ENCODE measurements around the gene RUFY1. TPM values are rescaled to one million over a fixed set of nuclear protein-coding genes. Genes with fewer than 3 reads are reported as not detected.
"Not testable (repeated sequence)": the region's sequence is repeated elsewhere in the genome, so short reads cannot be mapped to it uniquely, and the experiment has no call there.

The RUFY1 gene
- total RNA-seq, 1 experiment from 2014 or later: 40.9 TPM

- Histone ChIP-seq H3K79me2 (ENCODE audit: low read length) (peaks cover 78% of the 10 kb centered on the region), H4K20me1 (ENCODE audit: insufficient read depth, low read depth, low read length) (peaks cover 10% of the 10 kb centered on the region)
Observed at GRCh38 chr5:179553875-179554274, 3.5 kb downstream of the RUFY1 start.

GRCh38 chr5:179554981-179555380 lies 4.6 kb downstream of the RUFY1 start:
- Histone ChIP-seq H3K27me3 (ENCODE audit: low read length) (no peaks in the 10 kb centered on the region), H3K4me1 (ENCODE audit: low read length) (peaks cover 23% of the 10 kb centered on the region), H3K9me2 (replicated peaks; ENCODE audit: insufficient read depth, low read length) (no peaks in the 10 kb centered on the region), H2AFZ (ENCODE audit: low read length) (no peak overlapping the region), H3K4me2 (ENCODE audit: low read depth, low read length, poor library complexity, severe bottlenecking) (no peak overlapping the region), H3K79me2 (ENCODE audit: low read length) (peaks cover 89% of the 10 kb centered on the region), H3K9me3 (ENCODE audit: low read length) (no peaks in the 10 kb centered on the region), H3K9ac (ENCODE audit: low read length) (no peak overlapping the region), H3K27ac (ENCODE audit: low read length) (no peak overlapping the region), H3K36me3 (ENCODE audit: insufficient read depth, low read length) (peaks cover 17% of the 10 kb centered on the region), H4K20me1 (ENCODE audit: insufficient read depth, low read depth, low read length) (peaks cover 18% of the 10 kb centered on the region), H3K4me3 (ENCODE audit: low read length) (no peak overlapping the region)
- DNase-seq: no peak

More at GRCh38 chr5:179553875-179554274, 3.5 kb downstream of the RUFY1 start:
- no peak for DNase-seq
- H3K4me3 ChIP-seq (ENCODE audit: low read length): no peak overlapping the region
- H3K9ac ChIP-seq (ENCODE audit: low read length): no peak overlapping the region
- H3K9me2 ChIP-seq (replicated peaks; ENCODE audit: insufficient read depth, low read length): no peaks in the 10 kb centered on the region
- no peak overlapping the region for H2AFZ ChIP-seq (ENCODE audit: low read length)
- H3K4me1 ChIP-seq (ENCODE audit: low read length): peaks cover 29% of the 10 kb centered on the region
- H3K27me3 ChIP-seq (ENCODE audit: low read length): no peaks in the 10 kb centered on the region
- peaks cover 17% of the 10 kb centered on the region for H3K36me3 ChIP-seq (ENCODE audit: insufficient read depth, low read length)
- 0 out of 2 replicates have a peak overlapping the region, but pooled peaks have one; percentile 38 for H3K27ac ChIP-seq (ENCODE audit: low read length)
- H3K4me2 ChIP-seq (ENCODE audit: low read depth, low read length, poor library complexity, severe bottlenecking): no peak overlapping the region
- H3K9me3 ChIP-seq (ENCODE audit: low read length): no peaks in the 10 kb centered on the region

GRCh38 chr5:179558261-179558799 lies 8.0 kb downstream of the RUFY1 start:
- not testable (repeated sequence) for H3K4me3 ChIP-seq (ENCODE audit: low read length)

GRCh38 chr5:179558932-179559283 lies 8.6 kb downstream of the RUFY1 start:
- H3K27me3 ChIP-seq (ENCODE audit: low read length): no peaks in the 10 kb centered on the region
- no peak for DNase-seq
- no peak overlapping the region for H3K4me2 ChIP-seq (ENCODE audit: low read depth, low read length, poor library complexity, severe bottlenecking)
- no peak overlapping the region for H2AFZ ChIP-seq (ENCODE audit: low read length)
- H3K79me2 ChIP-seq (ENCODE audit: low read length): peaks cover 68% of the 10 kb centered on the region
- peaks cover 21% of the 10 kb centered on the region for H3K36me3 ChIP-seq (ENCODE audit: insufficient read depth, low read length)
- H3K9ac ChIP-seq (ENCODE audit: low read length): no peak overlapping the region
- H3K27ac ChIP-seq (ENCODE audit: low read length): no peak overlapping the region
- H3K9me3 ChIP-seq (ENCODE audit: low read length): no peaks in the 10 kb centered on the region
- H3K4me1 ChIP-seq (ENCODE audit: low read length): peaks cover 39% of the 10 kb centered on the region
- no peak overlapping the region for H3K4me3 ChIP-seq (ENCODE audit: low read length)
- no peaks in the 10 kb centered on the region for H3K9me2 ChIP-seq (replicated peaks; ENCODE audit: insufficient read depth, low read length)
- peaks cover 16% of the 10 kb centered on the region; the same call in 1 of the 2 replicates for H4K20me1 ChIP-seq (ENCODE audit: insufficient read depth, low read depth, low read length)

More at GRCh38 chr5:179558261-179558799, 8.0 kb downstream of the RUFY1 start:
- H3K79me2 ChIP-seq (ENCODE audit: low read length): peaks cover 68% of the 10 kb centered on the region
- H4K20me1 ChIP-seq (ENCODE audit: insufficient read depth, low read depth, low read length): peaks cover 20% of the 10 kb centered on the region; the same call in 1 of the 2 replicates
- not testable (repeated sequence) for H3K9me2 ChIP-seq (replicated peaks; ENCODE audit: insufficient read depth, low read length); H3K9ac ChIP-seq (ENCODE audit: low read length); DNase-seq; H2AFZ ChIP-seq (ENCODE audit: low read length); H3K27me3 ChIP-seq (ENCODE audit: low read length); H3K9me3 ChIP-seq (ENCODE audit: low read length); H3K4me2 ChIP-seq (ENCODE audit: low read depth, low read length, poor library complexity, severe bottlenecking); H3K27ac ChIP-seq (ENCODE audit: low read length)
- peaks cover 37% of the 10 kb centered on the region for H3K4me1 ChIP-seq (ENCODE audit: low read length)
- peaks cover 23% of the 10 kb centered on the region for H3K36me3 ChIP-seq (ENCODE audit: insufficient read depth, low read length)

- Histone ChIP-seq H3K79me2 (ENCODE audit: low read length) (peaks cover 64% of the 10 kb centered on the region), H3K9ac (ENCODE audit: low read length) (no peak overlapping the region)
Observed at GRCh38 chr5:179559284-179560252, 9.2 kb downstream of the RUFY1 start.

DNA sequence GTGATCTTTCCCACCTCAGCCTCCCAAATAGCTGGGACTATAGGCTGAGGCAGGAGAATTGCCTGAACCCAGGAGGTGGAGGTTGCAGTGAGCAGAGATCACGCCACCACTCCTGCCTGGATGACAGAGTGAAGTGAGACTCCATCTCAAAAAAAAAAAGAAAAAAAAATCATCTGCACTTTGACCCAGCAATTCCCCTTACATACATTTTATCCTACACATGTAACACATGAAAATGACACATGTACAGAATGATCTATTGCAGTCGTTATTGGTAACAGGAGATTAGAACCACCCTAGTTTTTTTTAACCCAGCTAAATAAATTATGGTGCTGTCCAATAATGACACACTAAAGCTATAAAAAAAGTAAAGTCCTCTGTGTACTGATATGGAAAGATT lies 14.2 kb downstream of the RUFY1 start:
- Histone ChIP-seq H3K9me3 (ENCODE audit: low read length) (no peaks in the 10 kb centered on the region), H2AFZ (ENCODE audit: low read length) (no peak overlapping the region), H3K9me2 (replicated peaks; ENCODE audit: insufficient read depth, low read length) (no peaks in the 10 kb centered on the region), H3K4me3 (ENCODE audit: low read length) (no peak overlapping the region), H4K20me1 (ENCODE audit: insufficient read depth, low read depth, low read length) (0 out of 2 replicates have a peak, but pooled peaks cover 4% of the 10 kb centered on the region), H3K27ac (ENCODE audit: low read length) (peak overlapping the region; percentile 78; the same call in 1 of the 2 replicates), H3K36me3 (ENCODE audit: insufficient read depth, low read length) (peaks cover 40% of the 10 kb centered on the region), H3K4me1 (ENCODE audit: low read length) (peaks cover 46% of the 10 kb centered on the region), H3K79me2 (ENCODE audit: low read length) (peaks cover 19% of the 10 kb centered on the region), H3K4me2 (ENCODE audit: low read depth, low read length, poor library complexity, severe bottlenecking) (no peak overlapping the region), H3K9ac (ENCODE audit: low read length) (no peak overlapping the region), H3K27me3 (ENCODE audit: low read length) (no peaks in the 10 kb centered on the region)
- DNase-seq: no peak

More at GRCh38 chr5:179559284-179560252, 9.2 kb downstream of the RUFY1 start:
- no peak for DNase-seq
- Histone ChIP-seq H3K27ac (ENCODE audit: low read length) (no peak overlapping the region), H3K4me3 (ENCODE audit: low read length) (no peak overlapping the region), H2AFZ (ENCODE audit: low read length) (no peak overlapping the region), H3K36me3 (ENCODE audit: insufficient read depth, low read length) (peaks cover 23% of the 10 kb centered on the region), H3K4me2 (ENCODE audit: low read depth, low read length, poor library complexity, severe bottlenecking) (no peak overlapping the region), H3K9me3 (ENCODE audit: low read length) (no peaks in the 10 kb centered on the region), H3K27me3 (ENCODE audit: low read length) (no peaks in the 10 kb centered on the region), H3K4me1 (ENCODE audit: low read length) (peaks cover 46% of the 10 kb centered on the region), H3K9me2 (replicated peaks; ENCODE audit: insufficient read depth, low read length) (no peaks in the 10 kb centered on the region), H4K20me1 (ENCODE audit: insufficient read depth, low read depth, low read length) (peaks cover 15% of the 10 kb centered on the region; the same call in 1 of the 2 replicates)

DNA sequence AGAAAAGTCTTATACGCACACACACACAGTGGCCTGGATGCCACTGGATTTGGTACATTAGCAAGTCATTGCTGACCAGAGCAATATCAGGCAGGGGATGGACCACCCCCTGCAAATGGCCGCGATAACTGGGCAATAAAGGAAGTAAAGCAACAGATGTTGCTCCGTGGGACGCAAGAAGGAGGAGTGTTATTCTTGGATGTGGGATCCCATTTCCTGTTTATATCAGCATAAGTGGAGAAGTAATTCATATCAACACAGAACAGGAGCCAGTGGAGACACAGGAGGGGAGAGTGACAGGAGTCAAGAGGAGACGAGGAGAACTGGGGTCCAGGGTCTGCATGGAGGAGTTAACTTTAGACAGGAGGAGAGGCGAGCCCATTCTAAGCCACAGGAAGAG lies 18.4 kb downstream of the RUFY1 start:
- Histone ChIP-seq H3K79me2 (ENCODE audit: low read length) (peaks cover 20% of the 10 kb centered on the region), H3K4me1 (ENCODE audit: low read length) (peaks cover 10% of the 10 kb centered on the region), H3K27me3 (ENCODE audit: low read length) (no peaks in the 10 kb centered on the region), H4K20me1 (ENCODE audit: insufficient read depth, low read depth, low read length) (no peaks in the 10 kb centered on the region), H3K36me3 (ENCODE audit: insufficient read depth, low read length) (peaks cover 56% of the 10 kb centered on the region), H3K9ac (ENCODE audit: low read length) (no peak overlapping the region), H2AFZ (ENCODE audit: low read length) (no peak overlapping the region), H3K9me3 (ENCODE audit: low read length) (no peaks in the 10 kb centered on the region), H3K4me3 (ENCODE audit: low read length) (no peak overlapping the region), H3K9me2 (replicated peaks; ENCODE audit: insufficient read depth, low read length) (no peaks in the 10 kb centered on the region), H3K27ac (ENCODE audit: low read length) (no peak overlapping the region), H3K4me2 (ENCODE audit: low read depth, low read length, poor library complexity, severe bottlenecking) (no peak overlapping the region)
- DNase-seq: no peak

DNA sequence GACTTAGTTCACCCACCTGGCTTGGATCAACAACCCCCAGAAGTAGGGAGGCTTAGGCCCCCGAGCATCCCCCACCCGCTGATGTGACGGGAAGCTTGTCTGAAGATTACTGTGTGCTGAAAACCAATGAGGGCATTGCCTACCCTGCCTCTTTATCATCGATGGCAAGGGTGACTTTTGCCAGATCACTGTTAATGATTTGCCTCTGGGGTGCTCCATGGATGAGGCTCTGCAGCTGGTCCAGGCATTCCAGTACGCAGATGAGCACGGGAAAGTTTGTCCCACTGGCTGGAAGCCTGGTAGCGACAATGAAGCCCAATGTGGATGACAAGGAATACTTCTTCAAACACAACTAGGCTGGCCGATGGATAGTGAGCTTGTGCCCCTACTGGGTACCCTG lies 22.0 kb downstream of the RUFY1 start:
- Histone ChIP-seq H3K9ac (ENCODE audit: low read length) (no peak overlapping the region), H3K79me2 (ENCODE audit: low read length) (peaks cover 33% of the 10 kb centered on the region), H3K9me3 (ENCODE audit: low read length) (no peaks in the 10 kb centered on the region), H2AFZ (ENCODE audit: low read length) (no peak overlapping the region), H3K9me2 (replicated peaks; ENCODE audit: insufficient read depth, low read length) (no peaks in the 10 kb centered on the region), H3K27me3 (ENCODE audit: low read length) (no peaks in the 10 kb centered on the region), H3K36me3 (ENCODE audit: insufficient read depth, low read length) (peaks cover 58% of the 10 kb centered on the region), H3K4me3 (ENCODE audit: low read length) (no peak overlapping the region), H3K4me2 (ENCODE audit: low read depth, low read length, poor library complexity, severe bottlenecking) (no peak overlapping the region), H4K20me1 (ENCODE audit: insufficient read depth, low read depth, low read length) (peaks cover 6% of the 10 kb centered on the region; the same call in 1 of the 2 replicates), H3K4me1 (ENCODE audit: low read length) (no peaks in the 10 kb centered on the region), H3K27ac (ENCODE audit: low read length) (no peak overlapping the region)
- DNase-seq: no peak
